ENCODE data around the gene C10orf53.
"Not testable (repeated sequence)": the region's sequence is repeated elsewhere in the genome, so short reads cannot be mapped to it uniquely, and the experiment has no call there.

Gene C10orf53

GRCh38 chr10:49688920-49689319 is 9.5 kb downstream of the C10orf53 start:
- no peak for DNase-seq

DNA sequence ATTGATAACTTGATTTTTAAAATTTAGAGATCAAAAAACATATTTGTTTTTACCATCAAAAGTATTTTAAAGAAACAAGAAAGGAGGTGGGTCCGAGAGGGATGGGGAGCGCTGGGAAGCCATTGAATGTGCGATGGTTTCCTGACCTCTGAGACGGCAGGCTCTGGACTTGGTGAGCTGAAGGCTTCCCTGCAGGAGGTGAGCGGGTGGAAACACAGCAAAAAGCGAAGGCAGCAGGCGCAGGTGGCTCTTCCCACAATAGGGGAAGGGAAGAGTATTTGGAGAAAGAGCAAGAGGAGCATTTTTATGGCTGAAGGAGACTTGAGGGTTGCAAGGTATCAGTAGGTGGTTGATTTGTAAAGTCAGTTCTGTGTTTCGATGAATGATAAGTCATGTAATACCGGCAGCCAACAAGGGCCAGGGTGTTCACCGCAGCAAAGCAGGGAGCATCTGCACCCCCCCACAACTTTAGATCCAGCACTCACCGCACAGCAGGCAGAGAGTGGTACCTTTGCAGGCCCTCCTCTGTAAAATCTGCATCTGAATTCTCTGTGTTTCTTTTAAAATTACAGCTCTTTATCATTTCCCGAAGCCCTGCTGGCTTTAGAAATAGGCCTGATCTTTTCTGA is 10.5 kb downstream of the C10orf53 start:
- DNase-seq, result no peak

DNA sequence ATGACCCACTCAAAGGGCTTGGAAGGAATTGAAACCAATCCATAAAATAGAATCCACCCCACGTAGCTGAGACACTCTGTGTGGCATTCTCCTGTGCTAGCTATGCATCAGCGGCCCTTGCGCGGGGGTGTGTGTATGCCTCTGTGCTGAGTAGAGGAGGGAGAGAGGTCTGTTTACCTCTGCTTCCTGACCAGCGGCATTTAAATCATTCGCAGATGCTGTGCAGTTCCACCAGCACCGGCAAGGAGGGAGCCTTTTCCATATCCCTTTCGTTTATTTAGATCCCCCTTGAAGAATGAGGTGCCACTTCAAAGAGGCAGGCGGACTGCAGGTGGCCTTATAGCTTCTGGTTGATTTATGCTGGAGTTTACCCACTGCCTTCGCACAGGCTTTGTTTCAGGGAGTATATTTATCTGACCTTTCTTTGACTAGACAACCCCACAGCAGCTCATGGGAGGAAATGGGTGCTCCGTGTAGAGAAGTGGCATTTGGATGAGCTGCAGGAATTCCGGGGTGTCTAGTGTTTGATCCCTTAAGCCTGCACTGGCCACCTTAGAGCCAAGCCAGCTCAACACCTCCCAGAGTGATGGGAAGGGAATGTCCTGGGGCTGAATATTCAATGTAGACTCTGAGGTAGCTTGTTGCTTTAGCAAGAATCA is 11.4 kb downstream of the C10orf53 start:
- no peak for DNase-seq

GRCh38 chr10:49691588-49691987 is 12.1 kb downstream of the C10orf53 start:
- DNase-seq, result no peak

DNA sequence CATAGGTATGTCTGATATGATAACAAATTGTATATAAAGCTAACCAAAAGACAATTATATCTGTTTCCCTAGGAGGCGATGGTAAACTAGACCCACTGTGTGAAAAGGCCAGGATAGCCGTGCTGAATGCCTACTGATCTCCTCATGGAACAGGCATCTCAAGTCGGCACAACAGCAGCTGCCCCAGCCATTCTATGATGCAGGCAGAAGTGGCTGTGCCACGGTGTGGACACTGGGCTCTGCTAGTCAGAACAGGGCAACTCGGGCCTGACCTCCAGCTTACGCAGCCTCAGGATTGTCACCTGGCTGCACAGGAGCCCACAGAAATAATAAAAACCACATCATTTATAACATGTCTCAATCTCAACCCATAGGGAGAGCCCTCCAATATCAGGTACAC is 15.0 kb downstream of the C10orf53 start:
- DNase-seq, result no peak

DNA sequence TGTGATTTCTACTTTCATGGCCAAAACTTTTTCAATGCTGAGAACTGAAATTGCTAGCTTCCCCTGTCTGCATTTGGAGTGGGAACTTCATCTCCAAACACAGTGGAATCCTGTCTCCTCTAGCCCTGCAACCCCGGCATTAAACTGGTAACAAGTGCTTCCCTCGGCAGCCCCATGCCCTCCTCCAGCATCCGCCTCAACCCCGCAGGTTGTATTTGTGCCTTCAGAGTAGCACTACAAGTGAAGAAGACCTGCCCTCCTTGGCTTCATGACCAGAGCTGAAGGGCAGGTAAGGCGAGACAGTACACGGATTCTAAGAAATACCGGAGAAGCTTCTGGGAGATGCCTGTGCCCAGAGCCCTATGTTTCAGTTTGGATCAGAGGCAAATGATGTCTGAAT is 16.9 kb downstream of the C10orf53 start:
- DNase-seq, result no peak

DNA sequence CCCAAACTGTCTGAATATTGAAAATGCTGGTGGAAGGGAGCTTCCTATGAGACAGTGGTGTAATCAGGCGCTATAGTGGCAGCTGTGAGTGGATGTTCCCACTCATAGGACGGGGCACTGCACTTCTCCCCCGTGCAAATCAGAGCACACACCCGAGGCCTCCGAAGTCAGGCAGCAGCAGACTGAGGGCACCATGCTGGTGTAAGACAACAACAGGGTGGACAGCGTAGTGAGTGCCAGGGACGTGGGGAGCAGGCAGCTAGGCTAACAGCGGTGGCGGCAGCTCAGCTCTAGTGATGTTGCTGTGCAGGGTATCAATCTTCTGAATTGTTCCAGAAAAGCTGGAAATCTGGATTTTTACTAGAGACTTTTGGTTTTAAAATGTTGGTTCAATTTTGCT is 19.2 kb downstream of the C10orf53 start:
- no peak for DNase-seq

GRCh38 chr10:49700211-49700610 is 20.8 kb downstream of the C10orf53 start:
- DNase-seq, result no peak

DNA sequence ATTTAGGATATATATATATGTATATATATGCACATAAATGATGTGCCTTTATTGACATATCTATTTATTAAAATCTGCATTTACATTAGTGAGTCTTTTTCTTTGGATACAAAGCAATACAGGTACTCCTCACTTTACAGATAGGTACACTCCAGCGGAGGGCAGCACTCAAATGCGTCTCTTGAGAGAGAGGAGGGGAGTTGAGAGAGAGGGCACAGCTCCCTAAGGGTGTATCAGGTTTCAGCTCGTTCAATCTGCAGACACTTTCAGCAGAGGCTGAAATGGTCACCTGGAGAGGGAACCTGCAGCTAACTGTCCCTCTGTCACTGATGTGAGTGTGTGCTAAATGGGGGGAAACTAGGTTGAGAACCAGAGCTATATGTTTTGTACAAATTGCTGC is 21.5 kb downstream of the C10orf53 start:
- DNase-seq, result no peak

- DNase-seq, result no peak
These were observed 28.1 kb downstream of the C10orf53 start for GRCh38 chr10:49707585-49707984.

DNA sequence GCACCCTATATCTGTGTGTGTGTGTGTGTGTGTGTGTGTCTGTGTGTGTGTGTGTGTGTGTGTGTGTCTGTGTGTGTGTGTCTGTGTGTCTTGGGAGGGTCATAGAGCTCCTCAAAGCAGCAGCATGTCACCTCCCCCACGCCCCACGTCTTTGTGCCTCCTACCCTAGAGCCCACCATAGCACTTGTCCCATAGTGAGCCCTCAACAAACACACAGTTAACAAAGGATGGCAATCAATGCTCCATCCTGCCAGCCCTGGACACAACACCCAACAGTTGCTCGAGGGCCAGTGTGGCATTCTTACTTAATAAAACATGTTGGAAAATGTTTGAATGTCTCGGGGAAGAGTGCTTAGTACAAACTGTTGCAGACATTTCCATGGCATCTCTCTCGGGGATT is 30.5 kb downstream of the C10orf53 start:
- no peak for DNase-seq

- no peak for DNase-seq
These were observed 31.5 kb downstream of the C10orf53 start for GRCh38 chr10:49710966-49711365.

GRCh38 chr10:49711481-49711880 is 32.0 kb downstream of the C10orf53 start:
- no peak for DNase-seq

DNA sequence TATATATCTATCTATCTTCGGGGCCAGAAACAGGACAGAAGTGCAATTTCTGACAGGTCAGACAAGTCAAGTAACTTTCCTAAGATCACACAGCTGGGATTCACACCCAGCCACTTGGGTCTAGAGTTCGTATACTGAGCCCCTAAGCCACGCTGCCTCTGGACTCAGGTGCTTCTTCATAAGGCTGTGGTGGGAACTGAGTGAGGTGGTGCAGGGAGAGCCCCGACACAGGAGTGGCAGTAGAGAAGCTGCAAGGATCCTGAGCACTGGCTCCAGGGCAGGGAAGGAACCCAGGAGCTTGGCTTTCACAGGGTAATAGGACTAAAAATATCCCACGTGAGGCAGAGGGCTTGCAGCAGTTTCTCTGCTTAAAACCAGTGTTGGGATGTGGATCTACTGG is 33.8 kb downstream of the C10orf53 start:
- DNase-seq, result no peak

GRCh38 chr10:49715157-49715556 is 35.7 kb downstream of the C10orf53 start:
- not testable (repeated sequence) for DNase-seq

GRCh38 chr10:49726593-49726992 is 47.1 kb downstream of the C10orf53 start:
- no peak for DNase-seq

GRCh38 chr10:49733866-49734265 is 54.4 kb downstream of the C10orf53 start:
- DNase-seq, result no peak

GRCh38 chr10:49734676-49735075 is 55.2 kb downstream of the C10orf53 start:
- DNase-seq, result no peak

DNA sequence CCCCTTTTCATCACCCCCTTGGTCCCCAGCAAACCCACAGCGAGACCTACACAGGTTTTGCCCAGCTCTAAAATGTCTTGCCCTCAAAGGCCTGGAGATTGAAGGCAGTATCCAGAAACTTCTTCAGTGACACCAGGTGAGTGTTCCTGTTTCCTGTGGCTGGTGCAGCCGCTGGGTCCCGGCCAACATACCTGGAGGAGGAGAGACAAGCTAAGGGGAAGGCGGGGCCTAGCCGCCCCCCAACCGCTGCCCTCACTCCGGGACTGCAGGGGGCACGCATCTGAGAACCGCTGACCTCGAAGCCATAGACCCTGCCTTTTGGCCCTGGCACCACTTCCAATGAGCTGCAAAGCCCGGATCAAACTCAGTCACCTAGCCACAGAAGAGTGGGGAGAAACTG is 55.7 kb downstream of the C10orf53 start:
- DNase-seq, result no peak

DNA sequence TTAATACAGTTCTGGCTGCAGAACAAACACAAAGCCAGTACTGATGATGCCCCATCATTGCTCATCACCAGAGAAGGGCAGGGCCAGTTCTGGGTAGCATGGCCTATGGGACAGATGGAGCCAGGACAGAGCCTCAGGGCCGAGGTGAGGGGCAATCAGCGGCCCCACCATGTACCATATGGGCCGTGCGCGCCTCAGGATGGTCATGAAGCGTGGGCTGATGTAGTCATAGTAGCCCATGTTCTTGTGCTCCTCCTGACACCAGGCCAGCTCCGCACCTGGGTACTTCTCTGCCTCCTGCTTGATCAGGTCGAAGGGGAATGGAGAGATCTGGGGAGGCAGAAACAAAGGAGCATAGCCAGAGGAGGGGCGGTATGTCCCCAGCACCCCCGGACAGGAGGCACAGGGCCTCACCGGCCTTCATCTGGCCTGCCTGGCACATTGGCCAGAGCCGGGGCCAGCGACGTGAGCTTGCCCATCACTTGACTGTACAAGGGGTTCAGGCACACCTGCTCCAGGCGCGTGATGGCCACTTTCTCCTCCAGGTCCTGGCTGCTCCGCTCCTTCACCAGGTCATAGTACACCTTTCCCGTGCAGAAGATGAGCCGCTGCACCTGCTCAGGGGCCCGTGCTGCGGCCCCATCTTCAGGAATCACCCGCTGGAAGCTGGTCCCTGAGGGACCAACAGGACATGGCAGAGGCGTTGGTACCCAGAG is 56.6 kb downstream of the C10orf53 start:
- DNase-seq, result no peak

- no peak for DNase-seq
These were observed 57.2 kb downstream of the C10orf53 start for GRCh38 chr10:49736564-49737113.

- DNase-seq, result no peak
These were observed 58.2 kb downstream of the C10orf53 start for GRCh38 chr10:49737474-49738201.

GRCh38 chr10:49738616-49739360 is 59.3 kb downstream of the C10orf53 start:
- no peak for DNase-seq

Data from activated naive CD4-positive, alpha-beta T cell treated with anti-CD3 and anti-CD28 coated beads, Interleukin-2, amount 50 U/mL, for 16 hours (primary cell).